Measurements from ENCODE around the gene PGLYRP3.

DNA sequence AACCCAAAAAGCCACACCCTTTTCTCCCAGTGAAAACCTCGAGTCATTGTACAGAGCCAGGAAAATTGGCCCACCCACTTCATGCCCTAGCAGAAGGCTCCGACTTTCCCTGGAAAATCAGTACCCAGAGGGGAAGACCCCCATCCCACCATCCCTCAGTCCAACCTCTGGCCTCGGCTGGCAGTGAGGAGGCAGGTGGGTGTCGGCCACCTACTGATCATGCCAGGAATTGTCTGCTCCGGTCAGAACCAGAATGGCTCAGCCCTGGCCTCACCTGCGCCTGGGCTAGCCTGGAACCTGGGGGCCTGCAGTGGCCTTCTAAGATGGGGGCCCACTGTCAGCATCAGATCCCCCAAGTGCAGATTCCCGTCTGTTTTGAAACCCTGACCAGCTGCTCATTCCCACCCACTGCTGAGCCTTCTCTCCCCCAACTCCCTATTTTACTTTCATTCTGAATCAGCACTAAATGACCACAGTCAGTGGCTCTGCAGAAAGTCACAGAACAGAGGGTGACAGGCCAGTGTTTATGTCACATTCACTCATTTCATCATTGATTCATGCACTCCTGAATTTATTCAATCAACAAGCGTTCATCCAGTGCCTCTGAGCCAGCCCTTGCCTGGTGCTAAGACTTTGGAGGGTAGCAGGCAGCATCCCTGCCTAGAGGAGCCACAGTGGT, 41.9 kb upstream of the PGLYRP3 start:
- TF ChIP-seq, protein P1, sequence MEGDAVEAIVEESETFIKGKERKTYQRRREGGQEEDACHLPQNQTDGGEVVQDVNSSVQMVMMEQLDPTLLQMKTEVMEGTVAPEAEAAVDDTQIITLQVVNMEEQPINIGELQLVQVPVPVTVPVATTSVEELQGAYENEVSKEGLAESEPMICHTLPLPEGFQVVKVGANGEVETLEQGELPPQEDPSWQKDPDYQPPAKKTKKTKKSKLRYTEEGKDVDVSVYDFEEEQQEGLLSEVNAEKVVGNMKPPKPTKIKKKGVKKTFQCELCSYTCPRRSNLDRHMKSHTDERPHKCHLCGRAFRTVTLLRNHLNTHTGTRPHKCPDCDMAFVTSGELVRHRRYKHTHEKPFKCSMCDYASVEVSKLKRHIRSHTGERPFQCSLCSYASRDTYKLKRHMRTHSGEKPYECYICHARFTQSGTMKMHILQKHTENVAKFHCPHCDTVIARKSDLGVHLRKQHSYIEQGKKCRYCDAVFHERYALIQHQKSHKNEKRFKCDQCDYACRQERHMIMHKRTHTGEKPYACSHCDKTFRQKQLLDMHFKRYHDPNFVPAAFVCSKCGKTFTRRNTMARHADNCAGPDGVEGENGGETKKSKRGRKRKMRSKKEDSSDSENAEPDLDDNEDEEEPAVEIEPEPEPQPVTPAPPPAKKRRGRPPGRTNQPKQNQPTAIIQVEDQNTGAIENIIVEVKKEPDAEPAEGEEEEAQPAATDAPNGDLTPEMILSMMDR (conservative IDR thresholded peaks at IDR 0.05; ENCODE audit: low read depth, low read length), result 0 out of 2 replicates have a peak, but pooled peaks have one; percentile 35
- no peak for TF ChIP-seq EZH2phosphoT487 (IDR thresholded peaks at IDR 0.05; ENCODE audit: borderline replicate concordance, low read length)

Measured in PC-3 (cell line).